ENCODE data around the gene TSC2. TPM values are rescaled to one million over a fixed set of nuclear protein-coding genes. Genes with fewer than 3 reads are reported as not detected.

TSC2 gene
- total RNA-seq, 1 donor from 2014 or later: 215 TPM

GRCh38 chr16:2072926-2073325 lies 25.1 kb downstream of the TSC2 start:
- H3K36me3 Mint-ChIP-seq (ENCODE audit: unreplicated experiment): no peaks in the 10 kb centered on the region
- peaks cover 1% of the 10 kb centered on the region for H3K9me3 Mint-ChIP-seq (ENCODE audit: unreplicated experiment)
- peaks cover 1% of the 10 kb centered on the region for H3K27me3 Mint-ChIP-seq (ENCODE audit: unreplicated experiment)
- no peak for TF ChIP-seq CTCF (IDR thresholded peaks at IDR 0.05; ENCODE audit: partially characterized antibody, unreplicated experiment)
- H3K4me1 Mint-ChIP-seq (ENCODE audit: low read depth, unreplicated experiment): no peaks in the 10 kb centered on the region
- DNase-seq: no peak
- H3K4me3 Mint-ChIP-seq (ENCODE audit: unreplicated experiment): no peak overlapping the region
- no peak overlapping the region for H3K27ac Mint-ChIP-seq (ENCODE audit: unreplicated experiment)

GRCh38 chr16:2074071-2074470 lies 26.3 kb downstream of the TSC2 start:
- no peak overlapping the region for H3K4me3 Mint-ChIP-seq (ENCODE audit: unreplicated experiment)
- H3K36me3 Mint-ChIP-seq (ENCODE audit: unreplicated experiment): no peaks in the 10 kb centered on the region
- peaks cover 1% of the 10 kb centered on the region for H3K9me3 Mint-ChIP-seq (ENCODE audit: unreplicated experiment)
- no peak for TF ChIP-seq CTCF (IDR thresholded peaks at IDR 0.05; ENCODE audit: partially characterized antibody, unreplicated experiment)
- H3K27ac Mint-ChIP-seq (ENCODE audit: unreplicated experiment): no peak overlapping the region
- peaks cover 1% of the 10 kb centered on the region for H3K27me3 Mint-ChIP-seq (ENCODE audit: unreplicated experiment)
- no peaks in the 10 kb centered on the region for H3K4me1 Mint-ChIP-seq (ENCODE audit: low read depth, unreplicated experiment)
- no peak for DNase-seq

GRCh38 chr16:2075631-2076030 lies 27.8 kb downstream of the TSC2 start:
- peaks cover 1% of the 10 kb centered on the region for H3K9me3 Mint-ChIP-seq (ENCODE audit: unreplicated experiment)
- H3K36me3 Mint-ChIP-seq (ENCODE audit: unreplicated experiment): no peaks in the 10 kb centered on the region
- DNase-seq: no peak
- no peak for TF ChIP-seq CTCF (IDR thresholded peaks at IDR 0.05; ENCODE audit: partially characterized antibody, unreplicated experiment)
- peaks cover 1% of the 10 kb centered on the region for H3K27me3 Mint-ChIP-seq (ENCODE audit: unreplicated experiment)
- H3K27ac Mint-ChIP-seq (ENCODE audit: unreplicated experiment): no peak overlapping the region
- H3K4me3 Mint-ChIP-seq (ENCODE audit: unreplicated experiment): no peak overlapping the region
- no peaks in the 10 kb centered on the region for H3K4me1 Mint-ChIP-seq (ENCODE audit: low read depth, unreplicated experiment)

GRCh38 chr16:2076072-2076865 lies 28.5 kb downstream of the TSC2 start:
- no peak overlapping the region for H3K4me3 Mint-ChIP-seq (ENCODE audit: unreplicated experiment)
- no peak for DNase-seq
- no peaks in the 10 kb centered on the region for H3K36me3 Mint-ChIP-seq (ENCODE audit: unreplicated experiment)
- H3K9me3 Mint-ChIP-seq (ENCODE audit: unreplicated experiment): peaks cover 1% of the 10 kb centered on the region
- TF ChIP-seq CTCF (IDR thresholded peaks at IDR 0.05; ENCODE audit: partially characterized antibody, unreplicated experiment): no peak
- H3K4me1 Mint-ChIP-seq (ENCODE audit: low read depth, unreplicated experiment): no peaks in the 10 kb centered on the region
- H3K27ac Mint-ChIP-seq (ENCODE audit: unreplicated experiment): no peak overlapping the region
- H3K27me3 Mint-ChIP-seq (ENCODE audit: unreplicated experiment): no peaks in the 10 kb centered on the region

- Mint-ChIP-seq H3K27me3 (ENCODE audit: unreplicated experiment) (no peaks in the 10 kb centered on the region), H3K27ac (ENCODE audit: unreplicated experiment) (no peak overlapping the region), H3K9me3 (ENCODE audit: unreplicated experiment) (peaks cover 1% of the 10 kb centered on the region), H3K4me1 (ENCODE audit: low read depth, unreplicated experiment) (no peaks in the 10 kb centered on the region), H3K4me3 (ENCODE audit: unreplicated experiment) (peak overlapping the region; percentile 22), H3K36me3 (ENCODE audit: unreplicated experiment) (no peaks in the 10 kb centered on the region)
- no peak for DNase-seq
- no peak for TF ChIP-seq CTCF (IDR thresholded peaks at IDR 0.05; ENCODE audit: partially characterized antibody, unreplicated experiment)
Observed at GRCh38 chr16:2077016-2077415, 29.2 kb downstream of the TSC2 start.

All from glutamatergic neuron (in vitro differentiated cells).